HEK293 (cell line): ENCODE measurements around the gene OLR1.

ENCODE experiments used
- CTCF ChIA-PET: fragments of 350-600 bp; formaldehyde crosslinking; extraction: SDS; loops from one replicate; lab custom pipeline; 2021; ENCODE audit warnings: antibody characterized with exemption; lab: Yijun Ruan, JAX
- POLR2A ChIA-PET: fragments of 300-600 bp; formaldehyde crosslinking; extraction: SDS; loops from one replicate; lab custom pipeline; 2020; ENCODE audit warnings: antibody characterized with exemption, inconsistent platforms; lab: Yijun Ruan, JAX
- H3K27ac ChIP-seq: fragments of 200-500 bp; sonication (Bioruptor generic); 2 replicates; pipeline ENCODE4 v1.5.1; 2014; ENCODE audit warnings: low read depth, low read length, control low read depth, inconsistent platforms; ENCODE audit errors: extremely low read depth
- H3K36me3 ChIP-seq, 2 experiments: fragments of 200-500 bp in 1 of 2; sonication (Bioruptor generic) in 1 of 2; 1 replicate in 1 of 2; 2 replicates in 1 of 2; pipeline ENCODE4 v1.5.1; 2014 to 2017; ENCODE audit warnings: inconsistent platforms in 2 of 2, low read length in 2 of 2; ENCODE audit not compliant: control insufficient read depth in 2 of 2, insufficient read depth in 1 of 2
- H3K4me1 ChIP-seq: fragments of 200-500 bp; sonication (Bioruptor generic); 2 replicates; pipeline ENCODE4 v1.5.1; 2014; ENCODE audit warnings: mild to moderate bottlenecking, low read length, inconsistent platforms; ENCODE audit not compliant: control insufficient read depth, insufficient read depth
- H3K4me3 ChIP-seq: 2 replicates; pipeline ENCODE4 v1.5.1; 2011; ENCODE audit warnings: low read depth, mild to moderate bottlenecking, control low read depth, low read length, moderate library complexity
- H3K9me3 ChIP-seq: fragments of 200-500 bp; sonication (Bioruptor generic); 2 replicates; pipeline ENCODE4 v1.5.1; 2014; ENCODE audit warnings: low read depth, low read length, inconsistent platforms; ENCODE audit not compliant: control insufficient read depth, insufficient read depth
- FEZF1 ChIP-seq: fragments of 450-650 bp; formaldehyde crosslinking; IDR thresholded peaks from 2 replicates; pipeline ENCODE4 v1.5.1; 2016; ENCODE audit warnings: missing biosample characterization, missing genetic modification characterization
- MEIS1 ChIP-seq: sonication (generic); formaldehyde crosslinking; IDR thresholded peaks from 2 replicates; pipeline ENCODE4 v1.8.1; 2022; ENCODE audit warnings: missing genetic modification reagents, mild to moderate bottlenecking, borderline replicate concordance
- ZBTB8A ChIP-seq: fragments of 450-650 bp; formaldehyde crosslinking; IDR thresholded peaks from 2 replicates; pipeline ENCODE4 v1.5.1; 2016; ENCODE audit warnings: missing biosample characterization, missing genetic modification characterization
- ZEB2 ChIP-seq: fragments of 450-650 bp; formaldehyde crosslinking; IDR thresholded peaks from 2 replicates; pipeline ENCODE4 v1.5.1; 2016; ENCODE audit warnings: missing biosample characterization, missing genetic modification characterization
- ZNF121 ChIP-seq: fragments of 450-650 bp; formaldehyde crosslinking; IDR thresholded peaks from 2 replicates; pipeline ENCODE4 v1.5.1; 2016; ENCODE audit warnings: missing biosample characterization, missing genetic modification characterization
- ZNF223 ChIP-seq: fragments of 450-650 bp; formaldehyde crosslinking; IDR thresholded peaks from 2 replicates; pipeline ENCODE4 v1.5.1; 2016; ENCODE audit warnings: missing biosample characterization, missing genetic modification characterization
- ZNF239 ChIP-seq: fragments of 450-650 bp; formaldehyde crosslinking; IDR thresholded peaks from 2 replicates; pipeline ENCODE4 v1.5.1; 2016; ENCODE audit warnings: missing biosample characterization, missing genetic modification characterization
- ZNF248 ChIP-seq: fragments of 450-650 bp; formaldehyde crosslinking; IDR thresholded peaks from 2 replicates; pipeline ENCODE4 v1.5.1; 2017; ENCODE audit warnings: missing biosample characterization, missing genetic modification characterization
- ZNF292 ChIP-seq: fragments of 450-650 bp; formaldehyde crosslinking; IDR thresholded peaks from 2 replicates; pipeline ENCODE4 v1.5.1; 2016; ENCODE audit warnings: low read depth, missing biosample characterization, missing genetic modification characterization, borderline replicate concordance
- ZNF302 ChIP-seq: fragments of 450-650 bp; formaldehyde crosslinking; IDR thresholded peaks from 2 replicates; pipeline ENCODE4 v1.5.1; 2016; ENCODE audit warnings: missing biosample characterization, missing genetic modification characterization, low read depth
- ZNF404 ChIP-seq: fragments of 450-650 bp; formaldehyde crosslinking; IDR thresholded peaks from 2 replicates; pipeline ENCODE4 v1.5.1; 2017; ENCODE audit warnings: missing biosample characterization, missing genetic modification characterization
- ZNF549 ChIP-seq: fragments of 450-650 bp; IDR thresholded peaks from 2 replicates; pipeline ENCODE4 v1.5.1; 2018; ENCODE audit warnings: missing biosample characterization, missing genetic modification characterization, mild to moderate bottlenecking, inconsistent platforms, moderate library complexity
- ZNF585B ChIP-seq: fragments of 450-650 bp; formaldehyde crosslinking; IDR thresholded peaks from 2 replicates; pipeline ENCODE4 v1.5.1; 2016; ENCODE audit warnings: missing biosample characterization, missing genetic modification characterization
- ZNF626 ChIP-seq: fragments of 450-650 bp; sonication (Bioruptor Pico); formaldehyde crosslinking; IDR thresholded peaks from 2 replicates; pipeline ENCODE4 v1.5.1; 2018; ENCODE audit warnings: missing biosample characterization, missing genetic modification characterization, inconsistent platforms
- ZNF629 ChIP-seq: fragments of 450-650 bp; formaldehyde crosslinking; IDR thresholded peaks from 2 replicates; pipeline ENCODE4 v1.5.1; 2017; ENCODE audit warnings: missing biosample characterization, missing genetic modification characterization
- ZNF677 ChIP-seq: fragments of 450-650 bp; IDR thresholded peaks from 2 replicates; pipeline ENCODE4 v1.5.0; 2018; ENCODE audit warnings: missing biosample characterization, mild to moderate bottlenecking, missing genetic modification characterization, moderate library complexity
- ZNF707 ChIP-seq: fragments of 450-650 bp; formaldehyde crosslinking; IDR thresholded peaks from 2 replicates; pipeline ENCODE4 v1.5.1; 2016; ENCODE audit warnings: missing biosample characterization, missing genetic modification characterization
- ZNF768 ChIP-seq: fragments of 450-650 bp; formaldehyde crosslinking; IDR thresholded peaks from 2 replicates; pipeline ENCODE4 v1.5.1; 2018; ENCODE audit warnings: missing biosample characterization, mild to moderate bottlenecking, missing genetic modification characterization
- ZNF776 ChIP-seq: fragments of 450-650 bp; formaldehyde crosslinking; IDR thresholded peaks from 2 replicates; pipeline ENCODE4 v1.5.0; 2017; ENCODE audit warnings: missing biosample characterization, missing genetic modification characterization, borderline replicate concordance
- ZNF785 ChIP-seq: fragments of 450-650 bp; formaldehyde crosslinking; IDR thresholded peaks from 2 replicates; pipeline ENCODE4 v1.5.1; 2016; ENCODE audit warnings: missing biosample characterization, missing genetic modification characterization
- ZNF792 ChIP-seq: fragments of 450-650 bp; formaldehyde crosslinking; IDR thresholded peaks from 2 replicates; pipeline ENCODE4 v1.5.1; 2016; ENCODE audit warnings: missing biosample characterization, missing genetic modification characterization
- ZNF830 ChIP-seq: fragments of 450-650 bp; IDR thresholded peaks from 2 replicates; pipeline ENCODE4 v1.5.0; 2018; ENCODE audit warnings: missing biosample characterization, missing genetic modification characterization, low read depth, mild to moderate bottlenecking, moderate library complexity
- ZSCAN30 ChIP-seq: fragments of 450-650 bp; IDR thresholded peaks from 2 replicates; pipeline ENCODE4 v1.5.1; 2018; ENCODE audit warnings: missing biosample characterization, mild to moderate bottlenecking, missing genetic modification characterization, moderate library complexity
- TF ChIP-seq, protein P1 (sequence below): fragments of 450-650 bp; formaldehyde crosslinking; IDR thresholded peaks from 2 replicates; pipeline ENCODE4 v1.5.1; 2017; ENCODE audit warnings: missing biosample characterization, missing genetic modification characterization
- TF ChIP-seq, protein P2 (sequence below): fragments of 450-650 bp; formaldehyde crosslinking; IDR thresholded peaks from 2 replicates; pipeline ENCODE4 v1.5.1; 2016; ENCODE audit warnings: missing biosample characterization, missing genetic modification characterization

Gene OLR1

DNA sequence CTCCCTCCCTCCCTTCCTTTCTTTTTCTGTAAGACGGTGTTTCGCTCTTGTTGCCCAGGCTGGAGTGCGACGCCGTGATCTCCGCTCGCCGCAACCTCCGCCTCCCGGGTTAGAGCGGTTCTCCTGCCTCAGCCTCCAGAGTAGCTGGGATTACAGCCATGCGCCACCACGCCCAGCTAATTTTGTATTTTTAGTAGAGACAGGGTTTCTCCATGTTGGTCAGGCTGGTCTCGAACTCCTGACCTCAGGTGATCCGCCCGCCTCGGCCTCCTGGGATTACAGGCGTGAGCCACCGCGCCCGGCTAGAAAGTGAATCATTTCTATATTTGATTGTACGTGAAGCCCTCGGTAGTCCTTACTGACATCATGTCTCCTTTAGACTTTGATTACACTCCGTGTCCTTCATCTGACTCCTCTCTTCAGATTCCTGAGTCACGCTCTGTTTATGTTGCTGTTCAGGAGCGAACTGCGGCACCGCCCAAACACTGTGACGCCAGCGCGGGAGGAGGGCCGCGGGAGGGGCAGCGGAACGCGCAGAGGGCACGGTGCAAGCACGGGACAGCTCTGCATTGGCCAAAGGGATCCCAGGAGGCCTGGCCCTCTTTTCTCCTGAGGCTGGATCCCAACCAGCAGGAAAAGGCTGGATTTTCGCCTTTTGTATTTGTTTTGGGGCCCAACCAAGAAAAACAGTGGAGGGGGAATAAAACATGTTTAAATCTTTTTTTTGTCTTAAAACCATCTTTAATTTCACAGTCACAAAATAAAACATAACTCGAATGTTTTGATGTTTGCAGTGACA is 40.2 kb upstream of the OLR1 start (continued):
- TF ChIP-seq ZNF292 (no peak), ZNF239 (tag by site-specific recombination) (no peak), FEZF1 (peak; percentile 70; the same call in 1 of the 2 replicates), ZNF549 (tag by site-specific recombination) (no peak), ZNF121 (tag by site-specific recombination) (peak; percentile 95), ZNF626 (tag by site-specific recombination) (no peak), ZNF404 (tag by site-specific recombination) (no peak), ZNF830 (tag by site-specific recombination) (no peak)

- POLR2A ChIA-PET = no interaction called here
- H3K27ac ChIP-seq = peak overlapping the region; percentile 93; the same call in 1 of the 2 replicates
- peaks cover 6% of the 10 kb centered on the region for H3K4me1 ChIP-seq
- CTCF ChIA-PET = no interaction called here
- H3K9me3 ChIP-seq = no peaks in the 10 kb centered on the region
- TF ChIP-seq, protein P1, sequence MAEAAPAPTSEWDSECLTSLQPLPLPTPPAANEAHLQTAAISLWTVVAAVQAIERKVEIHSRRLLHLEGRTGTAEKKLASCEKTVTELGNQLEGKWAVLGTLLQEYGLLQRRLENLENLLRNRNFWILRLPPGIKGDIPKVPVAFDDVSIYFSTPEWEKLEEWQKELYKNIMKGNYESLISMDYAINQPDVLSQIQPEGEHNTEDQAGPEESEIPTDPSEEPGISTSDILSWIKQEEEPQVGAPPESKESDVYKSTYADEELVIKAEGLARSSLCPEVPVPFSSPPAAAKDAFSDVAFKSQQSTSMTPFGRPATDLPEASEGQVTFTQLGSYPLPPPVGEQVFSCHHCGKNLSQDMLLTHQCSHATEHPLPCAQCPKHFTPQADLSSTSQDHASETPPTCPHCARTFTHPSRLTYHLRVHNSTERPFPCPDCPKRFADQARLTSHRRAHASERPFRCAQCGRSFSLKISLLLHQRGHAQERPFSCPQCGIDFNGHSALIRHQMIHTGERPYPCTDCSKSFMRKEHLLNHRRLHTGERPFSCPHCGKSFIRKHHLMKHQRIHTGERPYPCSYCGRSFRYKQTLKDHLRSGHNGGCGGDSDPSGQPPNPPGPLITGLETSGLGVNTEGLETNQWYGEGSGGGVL (tag by site-specific recombination) = peak; percentile 33; the same call in 1 of the 2 replicates
- no peak for TF ChIP-seq ZNF776
- no peak overlapping the region for H3K4me3 ChIP-seq
- H3K36me3 ChIP-seq = no peaks in the 10 kb centered on the region; a peak in 1 of 3 replicates
Measured at GRCh38 chr12:10211101-10211939, 39.4 kb upstream of the OLR1 start.

- Histone ChIP-seq H3K4me1 (peaks cover 6% of the 10 kb centered on the region), H3K36me3 (no peaks in the 10 kb centered on the region), H3K4me3 (no peak overlapping the region), H3K27ac (no peak overlapping the region), H3K9me3 (no peaks in the 10 kb centered on the region)
- ChIA-PET CTCF (interaction anchor here (0.6 to 1.5 kb wide), 3 partner anchors 17 to 54 kb away, joined by 3 to 5 read pairs (median 4); no protein-coding TSS in a partner anchor), POLR2A (no interaction called here)
- TF ChIP-seq MEIS1 (CRISPR knock-in tag) (no peak), ZNF404 (tag by site-specific recombination) (no peak), ZNF776 (no peak), ZNF248 (no peak), ZNF768 (no peak), ZNF585B (tag by site-specific recombination) (no peak), ZSCAN30 (tag by site-specific recombination) (no peak), ZNF785 (no peak), ZEB2 (tag by site-specific recombination) (no peak), ZNF629 (tag by site-specific recombination) (no peak), ZNF302 (no peak), ZNF223 (tag by site-specific recombination) (no peak), ZNF792 (tag by site-specific recombination) (no peak), ZBTB8A (tag by site-specific recombination) (no peak), ZNF677 (no peak), ZNF707 (no peak)
- TF ChIP-seq, protein P2, sequence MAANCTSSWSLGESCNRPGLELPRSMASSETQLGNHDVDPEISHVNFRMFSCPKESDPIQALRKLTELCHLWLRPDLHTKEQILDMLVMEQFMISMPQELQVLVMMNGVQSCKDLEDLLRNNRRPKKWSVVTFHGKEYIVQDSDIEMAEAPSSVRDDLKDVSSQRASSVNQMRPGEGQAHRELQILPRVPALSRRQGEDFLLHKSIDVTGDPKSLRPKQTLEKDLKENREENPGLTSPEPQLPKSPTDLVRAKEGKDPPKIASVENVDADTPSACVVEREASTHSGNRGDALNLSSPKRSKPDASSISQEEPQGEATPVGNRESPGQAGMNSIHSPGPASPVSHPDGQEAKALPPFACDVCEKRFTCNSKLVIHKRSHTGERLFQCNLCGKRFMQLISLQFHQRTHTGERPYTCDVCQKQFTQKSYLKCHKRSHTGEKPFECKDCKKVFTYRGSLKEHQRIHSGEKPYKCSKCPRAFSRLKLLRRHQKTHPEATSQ (tag by site-specific recombination) = no peak
Measured at GRCh38 chr12:10210225-10210624, 38.3 kb upstream of the OLR1 start.
